ENCODE measurements around the gene GJA1. TPM values are rescaled to one million over a fixed set of nuclear protein-coding genes. Genes with fewer than 3 reads are reported as not detected.

Gene GJA1
- total RNA-seq, 2 experiments from 2014 or later = not detected

DNA sequence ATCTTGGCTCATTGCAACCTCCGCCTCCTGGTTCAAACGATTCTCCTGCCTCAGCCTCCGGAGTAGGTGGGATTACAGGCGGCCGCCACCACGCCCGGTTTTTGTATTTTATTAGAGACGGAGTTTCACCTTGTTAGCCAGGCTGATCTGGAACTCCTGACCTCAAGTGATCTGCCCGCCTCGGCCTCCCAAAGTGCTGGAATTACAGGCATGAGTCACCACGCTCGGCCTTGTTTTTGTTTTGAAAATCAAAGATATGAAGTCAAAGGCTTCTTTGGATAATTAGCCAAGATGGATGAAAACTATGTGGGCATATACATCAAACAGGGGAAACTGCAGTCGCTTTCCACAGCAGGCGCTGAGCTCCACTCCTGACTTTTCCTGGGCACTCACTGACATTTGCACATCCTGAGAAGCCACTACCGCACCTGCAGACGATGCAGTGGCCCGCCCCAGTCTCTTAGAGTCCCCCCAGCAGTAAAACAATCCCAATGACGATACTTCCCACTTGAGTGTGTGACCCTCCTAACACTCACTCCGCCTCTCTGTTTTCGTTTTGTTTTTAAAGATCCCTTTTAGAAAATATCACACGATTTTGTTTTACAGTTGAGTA lies 44.1 kb downstream of the GJA1 start:
- ChIA-PET CTCF (no interaction called here), POLR2A (no interaction called here)
- Mint-ChIP-seq H3K36me3 (no peaks in the 10 kb centered on the region), H3K4me3 (no peak overlapping the region), H3K4me1 (ENCODE audit: low read depth) (no peaks in the 10 kb centered on the region), H3K27ac (no peak overlapping the region), H3K9me3 (no peaks in the 10 kb centered on the region), H3K27me3 (no peaks in the 10 kb centered on the region)
- intact Hi-C loops (cut with micrococcal nuclease) = no loop called here
- no peak for DNase-seq

DNA sequence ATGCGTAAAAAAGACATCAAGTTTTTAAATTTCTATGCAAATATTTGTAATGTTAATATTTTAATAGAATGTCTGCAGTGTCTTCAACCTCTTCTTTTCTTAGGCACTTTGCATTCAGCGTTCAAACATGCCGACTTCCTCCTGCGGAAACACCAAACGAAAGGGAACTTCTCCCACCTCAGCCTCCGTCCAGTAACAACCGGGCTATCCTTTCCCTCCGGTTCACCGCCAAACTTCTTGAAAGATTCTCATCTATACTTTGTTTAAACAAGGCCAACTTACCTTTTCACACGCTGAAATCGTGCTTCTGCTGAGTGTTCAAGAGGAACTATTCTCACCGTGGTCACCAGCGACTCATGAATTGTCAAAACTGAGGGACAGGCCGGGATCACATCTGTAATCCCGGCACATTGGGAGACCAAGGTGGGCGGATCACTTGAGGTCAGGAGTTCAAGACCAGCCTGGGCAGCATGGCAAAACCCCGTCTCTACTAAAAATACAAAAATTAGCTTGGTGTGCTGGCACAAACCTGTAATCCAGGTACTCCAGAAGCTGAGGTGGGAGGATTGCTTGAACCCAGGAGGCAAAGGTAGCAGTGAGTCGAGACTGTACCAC lies 44.8 kb downstream of the GJA1 start:
- Mint-ChIP-seq H3K4me1 (ENCODE audit: low read depth) (no peaks in the 10 kb centered on the region), H3K27me3 (peaks cover 2% of the 10 kb centered on the region), H3K27ac (no peak overlapping the region), H3K9me3 (no peaks in the 10 kb centered on the region), H3K36me3 (no peaks in the 10 kb centered on the region), H3K4me3 (no peak overlapping the region)
- intact Hi-C loops (cut with micrococcal nuclease) = no loop called here
- DNase-seq = no peak
- ChIA-PET CTCF (no interaction called here), POLR2A (no interaction called here)

DNA sequence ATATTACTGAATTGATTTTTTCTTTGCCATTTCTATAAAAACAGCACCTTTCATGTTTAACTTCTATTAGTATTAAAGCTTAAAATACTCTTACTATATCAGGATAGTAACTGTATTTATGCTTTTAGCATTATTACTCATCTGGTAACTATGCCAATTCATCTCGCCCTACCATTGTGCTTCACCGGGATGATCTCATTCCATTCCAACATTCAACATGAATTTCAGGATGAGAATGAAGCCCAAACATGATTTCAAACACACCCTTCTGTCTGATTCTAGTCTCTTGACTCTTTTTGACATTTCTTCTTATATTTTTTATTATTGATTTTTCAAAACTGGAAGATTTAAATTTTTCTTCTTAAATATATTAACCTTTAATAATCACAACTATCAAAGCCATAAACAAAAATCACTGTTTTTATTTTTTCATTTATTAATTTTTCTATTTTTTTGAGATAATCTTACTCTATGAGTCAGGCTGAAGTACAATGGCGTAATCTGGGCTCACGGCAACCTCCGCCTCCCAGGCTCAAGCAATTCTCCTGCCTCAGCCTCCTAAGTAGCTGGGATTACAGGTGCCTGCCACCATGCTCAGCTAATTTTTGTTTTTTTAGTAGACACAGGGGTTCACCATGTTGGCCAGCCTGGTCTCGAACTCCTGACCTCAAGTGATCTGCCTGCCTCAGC lies 46.7 kb downstream of the GJA1 start:
- Mint-ChIP-seq H3K36me3 (no peaks in the 10 kb centered on the region), H3K27ac (no peak overlapping the region), H3K27me3 (peaks cover 2% of the 10 kb centered on the region), H3K4me1 (ENCODE audit: low read depth) (no peaks in the 10 kb centered on the region), H3K4me3 (no peak overlapping the region), H3K9me3 (no peaks in the 10 kb centered on the region)
- ChIA-PET POLR2A (no interaction called here), CTCF (no interaction called here)
- intact Hi-C loops (cut with micrococcal nuclease) = no loop called here
- no peak for DNase-seq

DNA sequence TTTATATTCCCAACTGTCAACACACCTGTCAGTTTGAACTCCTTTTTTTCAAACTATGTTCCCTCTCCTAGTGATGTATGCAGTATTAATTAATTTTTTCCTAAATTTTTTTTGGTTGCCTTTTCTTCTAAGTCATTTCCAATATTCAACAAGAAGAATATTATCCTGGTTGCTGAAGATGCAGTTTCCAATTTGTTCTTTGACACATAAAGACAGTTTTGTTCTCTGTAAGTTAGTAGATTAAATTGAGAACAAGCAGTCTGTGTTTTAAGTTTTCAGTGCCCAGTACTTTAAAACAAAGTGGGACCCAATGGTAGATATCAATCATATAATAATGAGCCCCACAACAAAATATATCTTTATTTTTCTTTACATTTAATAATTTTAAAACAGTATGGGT lies 47.3 kb downstream of the GJA1 start:
- Mint-ChIP-seq H3K4me1 (ENCODE audit: low read depth) (no peaks in the 10 kb centered on the region), H3K4me3 (no peak overlapping the region), H3K9me3 (no peaks in the 10 kb centered on the region), H3K27me3 (peaks cover 2% of the 10 kb centered on the region), H3K36me3 (no peaks in the 10 kb centered on the region), H3K27ac (no peak overlapping the region)
- intact Hi-C loops (cut with micrococcal nuclease) = no loop called here
- no peak for DNase-seq
- ChIA-PET CTCF (no interaction called here), POLR2A (no interaction called here)

DNA sequence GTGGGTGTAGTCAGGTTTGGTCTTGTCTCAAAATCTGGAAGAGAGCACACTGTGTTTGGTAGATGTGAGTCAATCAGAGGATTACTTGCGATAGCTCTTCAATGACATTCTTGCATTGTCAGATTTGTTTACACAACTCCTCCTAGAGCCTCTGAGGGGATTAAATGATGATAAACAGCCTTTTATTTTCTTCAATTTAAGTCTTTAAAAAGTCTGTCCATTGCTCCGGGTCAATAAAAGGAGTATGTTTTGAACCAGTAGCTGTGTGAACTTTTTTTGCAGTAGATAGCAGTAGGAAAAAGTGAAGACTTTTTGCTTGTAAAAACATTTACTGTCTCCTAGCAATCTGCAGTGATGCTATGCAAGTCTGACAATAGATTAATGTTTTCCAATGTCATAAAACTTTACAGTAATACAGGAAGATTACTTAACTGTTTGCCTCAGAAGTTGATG lies 49.9 kb downstream of the GJA1 start:
- Mint-ChIP-seq H3K36me3 (no peaks in the 10 kb centered on the region), H3K4me3 (no peak overlapping the region), H3K27me3 (peaks cover 2% of the 10 kb centered on the region), H3K4me1 (ENCODE audit: low read depth) (no peaks in the 10 kb centered on the region), H3K27ac (no peak overlapping the region), H3K9me3 (no peaks in the 10 kb centered on the region)
- intact Hi-C loops (cut with micrococcal nuclease) = no loop called here
- POLR2A ChIA-PET = no interaction called here
- CTCF ChIA-PET = no interaction called here
- no peak for DNase-seq

DNA sequence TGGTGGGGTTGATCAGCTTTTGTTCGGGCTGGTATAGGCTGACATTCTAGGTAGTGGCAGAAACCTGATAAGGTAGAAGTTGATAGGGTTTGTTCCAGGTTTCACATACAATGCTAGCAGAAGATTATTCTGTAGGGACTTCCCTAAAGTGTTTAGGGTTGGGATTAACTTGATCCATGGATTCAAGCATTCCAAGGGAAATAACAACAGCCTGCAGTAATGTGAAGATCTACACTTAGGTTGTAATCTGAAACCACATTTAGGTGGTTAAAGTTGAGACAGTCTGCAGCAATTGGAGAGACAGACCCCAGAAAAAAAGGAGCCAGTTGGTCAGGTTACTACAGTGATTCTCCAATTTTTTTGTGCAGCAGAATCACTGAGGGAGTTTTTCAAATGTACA lies 56.1 kb downstream of the GJA1 start:
- CTCF ChIA-PET = no interaction called here
- no peaks in the 10 kb centered on the region for H3K36me3 Mint-ChIP-seq

DNA sequence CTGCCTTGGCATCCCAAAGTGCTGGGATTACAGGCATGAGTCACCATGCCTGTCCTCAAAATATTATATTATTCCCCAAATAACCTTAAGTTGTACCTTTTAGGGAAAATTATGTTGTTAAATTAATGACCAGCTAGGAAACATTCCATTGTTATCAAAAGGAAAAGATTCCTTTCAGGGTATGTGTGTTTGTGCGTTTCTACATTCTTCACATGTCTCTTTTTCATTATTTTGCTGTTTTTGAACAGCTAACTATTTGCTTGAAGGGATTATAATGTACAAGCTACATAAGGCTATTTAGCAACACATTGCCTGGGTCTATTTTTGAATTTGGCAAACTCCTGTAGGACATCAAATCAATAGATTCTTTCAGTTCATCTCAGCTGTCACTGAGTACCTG lies 57.1 kb downstream of the GJA1 start:
- H3K4me1 Mint-ChIP-seq (ENCODE audit: low read depth) = no peaks in the 10 kb centered on the region
- ChIA-PET POLR2A (no interaction called here), CTCF (no interaction called here)
- DNase-seq = no peak
- no peak overlapping the region for H3K27ac Mint-ChIP-seq
- no peaks in the 10 kb centered on the region for H3K27me3 Mint-ChIP-seq
- intact Hi-C loops (cut with micrococcal nuclease) = no loop called here
- no peak overlapping the region for H3K4me3 Mint-ChIP-seq
- no peaks in the 10 kb centered on the region for H3K36me3 Mint-ChIP-seq
- no peaks in the 10 kb centered on the region for H3K9me3 Mint-ChIP-seq

More for the DNA sequence above, 56.1 kb downstream of the GJA1 start:
- intact Hi-C loops (cut with micrococcal nuclease) = no loop called here
- no peak overlapping the region for H3K4me3 Mint-ChIP-seq
- POLR2A ChIA-PET = no interaction called here
- H3K27me3 Mint-ChIP-seq = no peaks in the 10 kb centered on the region
- no peaks in the 10 kb centered on the region for H3K4me1 Mint-ChIP-seq (ENCODE audit: low read depth)
- no peaks in the 10 kb centered on the region for H3K9me3 Mint-ChIP-seq
- DNase-seq = no peak
- H3K27ac Mint-ChIP-seq = no peak overlapping the region

DNA sequence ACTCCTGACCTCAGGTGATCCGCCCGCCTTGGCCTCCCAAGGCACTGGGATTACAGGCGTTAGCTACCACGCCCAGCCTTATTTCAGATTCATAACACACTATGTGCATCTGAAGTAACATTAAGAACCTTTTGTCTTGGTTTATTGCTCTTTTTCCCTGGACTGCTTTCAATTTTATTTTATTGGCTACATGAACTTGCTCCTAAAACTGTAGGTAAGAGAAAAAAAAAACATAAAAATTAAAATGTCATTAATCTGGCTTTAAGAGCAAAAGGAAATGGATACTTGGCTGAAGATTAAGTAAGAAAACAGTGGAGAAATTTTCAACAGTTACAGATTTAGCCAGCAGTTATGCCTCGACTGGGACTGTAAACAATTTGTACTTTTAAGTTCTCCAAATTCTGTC lies 62.5 kb downstream of the GJA1 start:
- Mint-ChIP-seq H3K27ac (no peak overlapping the region), H3K27me3 (no peaks in the 10 kb centered on the region), H3K36me3 (no peaks in the 10 kb centered on the region), H3K4me3 (no peak overlapping the region), H3K9me3 (no peaks in the 10 kb centered on the region), H3K4me1 (ENCODE audit: low read depth) (no peaks in the 10 kb centered on the region)
- POLR2A ChIA-PET = no interaction called here
- intact Hi-C loops (cut with micrococcal nuclease) = no loop called here
- CTCF ChIA-PET = no interaction called here
- no peak for DNase-seq

DNA sequence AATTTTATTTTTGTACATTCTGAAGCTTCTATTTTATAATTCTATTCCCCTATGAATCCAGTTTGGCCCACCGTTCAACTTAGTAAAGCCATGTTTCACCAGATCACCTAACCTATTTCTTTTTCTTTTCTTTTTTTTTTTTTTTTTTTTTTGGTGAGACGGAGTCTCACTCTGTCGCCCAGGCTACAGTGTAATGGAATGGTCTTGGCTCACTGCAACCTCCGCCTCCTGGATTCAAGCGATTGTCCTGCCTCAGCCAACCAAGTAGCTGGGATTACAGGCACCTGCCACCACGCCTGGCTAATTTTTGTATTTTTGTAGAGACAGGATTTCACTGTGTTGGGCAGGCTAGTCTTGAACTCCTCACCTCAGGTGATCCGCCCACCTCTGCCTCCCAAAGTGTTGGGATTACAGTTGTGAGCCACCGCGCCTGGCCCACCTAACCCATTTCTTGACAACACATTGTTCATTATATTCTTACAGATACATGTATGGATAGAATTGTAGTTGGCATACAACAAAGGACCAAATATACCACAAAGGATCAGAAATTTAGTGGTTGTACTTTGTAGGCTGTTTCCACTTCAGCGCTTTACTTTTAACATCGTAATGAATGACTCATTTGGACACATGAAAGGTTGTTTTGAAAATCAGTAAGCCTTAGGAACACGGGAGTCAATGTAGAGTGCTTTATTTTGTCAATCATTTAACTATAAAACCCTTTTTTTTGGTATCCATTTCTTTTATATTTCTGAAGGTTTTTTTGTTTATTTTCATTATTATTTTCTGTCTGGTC lies 63.2 kb downstream of the GJA1 start:
- H3K4me1 Mint-ChIP-seq (ENCODE audit: low read depth) = no peaks in the 10 kb centered on the region
- intact Hi-C loops (cut with micrococcal nuclease) = no loop called here
- no peak overlapping the region for H3K4me3 Mint-ChIP-seq
- POLR2A ChIA-PET = no interaction called here
- H3K36me3 Mint-ChIP-seq = no peaks in the 10 kb centered on the region
- H3K9me3 Mint-ChIP-seq = no peaks in the 10 kb centered on the region
- CTCF ChIA-PET = no interaction called here
- H3K27me3 Mint-ChIP-seq = no peaks in the 10 kb centered on the region
- no peak for DNase-seq
- no peak overlapping the region for H3K27ac Mint-ChIP-seq

Other genes starting within 250 kb of the GJA1 start
- gene TBC1D32, start 101.2 kb upstream of the GJA1 start, total RNA-seq = 1 to 10 TPM; 4.6 to 6.7 TPM

All from activated CD4-positive, alpha-beta memory T cell treated with anti-CD3 and anti-CD28 coated beads for 36 hours (primary cell).